Urothelium cell line (cell line): Measurements from ENCODE around the gene OSM.
"Not testable (repeated sequence)": the region's sequence is repeated elsewhere in the genome, so short reads cannot be mapped to it uniquely, and the experiment has no call there.

ENCODE experiments used
- DNase-seq: peaks from one replicate; pipeline ENCODE4 v3.0.0; 2011; ENCODE audit warnings: low spot score, mixed read lengths
- FAIRE-seq: peaks from 2 replicates; lab custom pipeline; 2011; peaks lifted over from hg19 to GRCh38; lab: Jason Lieb, UNC

OSM gene

GRCh38 chr22:30245985-30246813, 20.5 kb downstream of the OSM start, which contains the start of gene LIF:
TSS of gene LIF (minus strand) at chr22:30246759. CDS start at chr22:30246695, 64 bp downstream.
- DNase-seq (no peak), FAIRE-seq (peak; percentile 55)

GRCh38 chr22:30245181-30245984, 21.3 kb downstream of the OSM start:
- DNase-seq (no peak), FAIRE-seq (peak; percentile 81)

DNA sequence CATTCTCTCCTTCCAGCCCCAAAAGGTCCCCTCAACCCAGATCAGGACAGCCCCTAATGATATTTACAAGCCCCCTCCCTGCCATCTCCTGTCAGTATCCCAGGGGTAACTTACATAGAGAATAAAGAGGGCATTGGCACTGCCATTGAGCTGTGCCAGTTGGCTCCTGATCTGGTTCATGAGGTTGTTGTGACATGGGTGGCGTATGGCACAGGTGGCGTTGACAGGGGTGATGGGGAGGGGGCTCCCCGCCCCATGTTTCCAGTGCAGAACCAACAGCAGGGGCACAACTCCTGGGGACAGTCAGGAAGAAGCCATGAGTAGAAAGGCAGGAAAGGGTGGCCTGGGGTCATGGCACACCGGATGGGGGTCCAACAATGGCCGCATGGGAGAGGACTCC, 22.0 kb downstream of the OSM start:
- DNase-seq (no peak), FAIRE-seq (peak; percentile 9)

DNA sequence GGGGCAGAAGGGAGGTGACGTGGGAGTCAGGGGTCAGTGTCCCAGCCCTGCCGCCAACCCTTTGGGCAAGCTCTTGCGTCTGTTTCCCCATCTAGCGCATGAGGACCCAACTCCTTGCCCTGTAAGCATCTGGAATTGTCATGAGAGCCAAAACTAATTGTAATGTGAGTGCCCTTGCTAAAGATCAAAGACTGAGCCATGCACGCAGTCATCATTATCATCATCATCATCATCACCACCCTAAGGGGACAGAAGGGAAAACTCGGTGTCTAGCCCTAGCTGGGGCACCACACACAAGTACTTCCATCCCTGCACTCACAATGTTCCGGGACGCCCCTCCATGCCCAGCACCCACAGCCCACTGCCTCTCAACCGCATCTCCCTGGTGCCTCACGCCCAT, 22.6 kb downstream of the OSM start:
- FAIRE-seq, result peak; percentile 59
- no peak for DNase-seq

GRCh38 chr22:30243661-30244060, 23.0 kb downstream of the OSM start:
- FAIRE-seq, result peak; percentile 86
- no peak for DNase-seq

DNA sequence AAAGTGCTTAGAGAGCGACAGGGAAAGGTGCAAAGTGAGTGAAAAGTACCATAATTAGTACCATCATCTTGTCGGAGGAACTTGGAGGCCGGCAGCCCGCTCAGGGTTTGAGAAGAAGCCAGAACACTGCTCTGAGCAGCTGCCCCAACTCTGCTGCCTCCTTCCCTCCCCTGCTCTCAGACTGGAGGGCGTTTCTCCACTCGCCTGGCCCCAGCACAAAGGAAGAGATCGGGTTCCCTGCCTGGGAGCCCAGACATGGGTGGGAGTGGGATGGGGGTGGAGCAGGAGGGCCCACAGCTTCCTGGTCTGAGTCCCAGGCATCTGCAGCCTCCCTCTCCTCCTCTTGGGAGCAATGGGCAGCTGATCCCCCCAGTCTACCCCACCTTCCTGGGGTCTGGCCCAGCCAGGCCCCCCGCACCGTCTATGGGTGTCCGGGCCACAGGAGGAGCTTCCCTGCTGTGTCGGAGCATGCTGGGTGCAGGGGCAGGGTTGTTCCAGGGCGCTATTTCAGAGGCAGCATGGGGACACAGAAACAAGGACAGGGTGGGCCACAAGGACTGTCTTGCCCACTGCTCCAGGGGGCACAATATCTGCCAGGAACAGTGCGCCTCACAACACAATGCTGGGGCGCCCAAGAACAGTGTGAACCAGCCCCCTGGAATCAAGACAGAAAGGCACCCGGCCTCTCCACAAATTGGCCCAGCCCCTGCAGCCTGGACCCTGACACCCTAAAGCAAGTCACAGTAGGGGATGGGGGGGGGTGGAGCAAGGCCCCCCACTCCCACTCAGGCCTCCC, 24.9 kb downstream of the OSM start:
- no peak for DNase-seq
- FAIRE-seq, result no peak

- FAIRE-seq (no peak), DNase-seq (no peak)
Measured at GRCh38 chr22:30240541-30241417, 25.9 kb downstream of the OSM start.

DNA sequence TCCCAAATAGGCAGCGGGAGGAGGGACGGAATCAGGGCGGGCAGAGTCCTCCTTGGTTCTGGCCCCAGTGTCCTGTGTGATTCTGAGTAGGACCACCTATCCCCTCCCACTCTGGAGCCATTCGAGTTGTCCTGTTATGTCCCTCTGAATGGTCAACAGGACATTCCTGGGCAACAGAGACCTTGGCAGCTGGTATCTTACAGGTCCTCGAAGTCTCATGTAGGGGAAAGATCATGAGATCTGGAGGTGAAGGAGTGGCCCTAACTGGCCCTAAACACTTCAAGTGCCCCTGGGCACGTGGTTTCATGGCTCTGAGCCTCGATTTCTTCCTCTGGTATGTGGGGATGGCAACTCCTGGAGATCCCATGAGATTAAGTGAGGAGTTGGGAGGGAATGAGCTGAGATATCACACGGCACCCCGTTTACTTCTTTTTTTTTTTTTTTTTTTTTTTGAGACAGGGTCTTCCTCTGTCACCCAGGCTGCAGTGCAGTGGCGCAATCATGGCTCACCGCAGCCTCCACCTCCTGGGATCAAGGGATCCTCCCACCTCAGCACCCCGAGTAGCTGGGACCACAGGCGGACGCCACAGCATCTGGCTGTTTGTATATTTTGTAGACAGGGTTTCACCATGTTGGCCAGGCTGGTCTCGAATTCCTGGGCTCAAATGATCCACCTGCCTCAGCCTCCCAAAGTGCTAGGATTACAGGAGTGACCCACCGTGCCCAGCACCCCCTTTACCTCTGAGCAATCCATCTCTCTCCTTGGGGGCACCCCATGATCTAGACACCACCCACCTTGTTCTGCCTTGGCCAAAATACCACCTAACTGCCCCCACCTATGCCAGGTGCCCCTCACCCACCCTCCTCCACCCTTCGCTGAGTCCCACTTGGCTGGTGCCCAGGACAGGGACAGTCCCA, 26.9 kb downstream of the OSM start:
- FAIRE-seq (peak; percentile 53), DNase-seq (no peak)

- peak; percentile 76 for DNase-seq
- FAIRE-seq, result peak; percentile 78
Measured at GRCh38 chr22:30238661-30239487, 27.8 kb downstream of the OSM start.

DNA sequence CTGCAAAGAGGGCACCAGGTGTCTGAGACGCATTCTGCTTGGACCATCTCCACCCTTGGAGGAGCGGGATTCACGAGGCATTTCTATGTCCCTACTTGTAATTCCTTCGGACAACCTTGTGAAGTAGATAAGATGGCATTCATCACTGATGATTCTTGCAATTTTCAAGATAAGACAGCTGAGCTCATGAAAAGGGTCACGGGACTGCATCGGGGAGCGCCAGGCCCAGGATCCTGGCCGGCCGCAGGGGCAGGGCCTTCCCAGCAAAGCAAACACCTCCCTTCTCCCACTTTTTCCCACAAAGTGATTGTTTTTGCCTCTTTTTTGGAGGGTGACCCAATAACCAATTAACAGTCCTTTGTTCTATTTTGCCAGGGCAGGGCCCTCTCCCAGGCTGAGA, 28.5 kb downstream of the OSM start:
- FAIRE-seq, result no peak

DNA sequence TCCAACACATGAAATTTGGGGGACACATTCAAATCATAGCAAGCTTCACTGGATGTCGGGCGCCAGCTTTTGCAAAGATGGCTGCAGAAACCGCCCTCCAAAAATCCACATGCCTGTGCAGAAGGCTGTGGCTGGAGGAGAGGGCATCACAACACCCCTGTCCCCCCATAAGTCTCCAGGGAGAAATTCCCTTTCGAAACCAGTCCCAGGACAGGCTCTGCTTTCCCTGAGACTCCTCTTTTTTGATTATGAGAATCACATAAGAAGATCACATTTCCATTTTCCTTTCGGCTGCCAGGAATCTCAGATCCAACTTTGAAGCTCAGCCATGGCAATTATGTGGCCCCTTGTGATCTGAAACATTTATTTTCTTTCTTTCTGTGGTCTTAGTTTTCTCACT, 29.8 kb downstream of the OSM start:
- DNase-seq (no peak), FAIRE-seq (no peak)

More for the DNA sequence above, 28.5 kb downstream of the OSM start:
- no peak for DNase-seq

- DNase-seq, result peak; percentile 94
- FAIRE-seq, result peak; percentile 98
Measured at GRCh38 chr22:30235687-30236170, 30.9 kb downstream of the OSM start.

- FAIRE-seq (peak; percentile 97), DNase-seq (no peak)
Measured at GRCh38 chr22:30234786-30235470, 31.7 kb downstream of the OSM start.

GRCh38 chr22:30234325-30234724, 32.3 kb downstream of the OSM start:
- not testable (repeated sequence) for DNase-seq, FAIRE-seq

GRCh38 chr22:30233582-30233981, 33.1 kb downstream of the OSM start:
- DNase-seq (no peak), FAIRE-seq (no peak)

DNA sequence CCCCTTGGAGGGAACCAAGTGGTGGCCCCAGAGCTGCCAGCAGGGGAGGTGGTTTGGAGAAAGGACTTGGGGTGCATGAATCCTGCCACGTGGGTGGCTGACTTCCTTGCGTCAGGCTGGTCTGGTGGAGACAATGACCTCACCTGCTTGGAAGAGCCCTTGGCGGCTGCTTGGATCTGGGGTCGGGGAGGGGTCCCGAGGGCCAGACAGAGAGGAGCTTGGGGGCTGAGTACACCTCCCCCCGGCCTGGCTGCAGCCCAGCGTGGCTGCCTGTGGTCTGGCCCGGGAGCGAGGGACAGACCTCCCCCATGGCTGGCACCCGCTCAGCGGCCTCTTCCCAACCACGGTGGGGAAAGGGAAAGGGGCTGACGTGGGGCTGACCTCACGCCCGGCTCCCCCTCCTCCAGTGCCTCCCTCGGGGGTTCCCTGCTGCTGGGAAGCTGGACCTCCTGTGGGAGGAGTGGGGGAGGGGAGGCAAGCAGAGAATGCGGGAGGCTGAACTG, 33.9 kb downstream of the OSM start:
- peak; percentile 90 for FAIRE-seq
- peak; percentile 66 for DNase-seq

DNA sequence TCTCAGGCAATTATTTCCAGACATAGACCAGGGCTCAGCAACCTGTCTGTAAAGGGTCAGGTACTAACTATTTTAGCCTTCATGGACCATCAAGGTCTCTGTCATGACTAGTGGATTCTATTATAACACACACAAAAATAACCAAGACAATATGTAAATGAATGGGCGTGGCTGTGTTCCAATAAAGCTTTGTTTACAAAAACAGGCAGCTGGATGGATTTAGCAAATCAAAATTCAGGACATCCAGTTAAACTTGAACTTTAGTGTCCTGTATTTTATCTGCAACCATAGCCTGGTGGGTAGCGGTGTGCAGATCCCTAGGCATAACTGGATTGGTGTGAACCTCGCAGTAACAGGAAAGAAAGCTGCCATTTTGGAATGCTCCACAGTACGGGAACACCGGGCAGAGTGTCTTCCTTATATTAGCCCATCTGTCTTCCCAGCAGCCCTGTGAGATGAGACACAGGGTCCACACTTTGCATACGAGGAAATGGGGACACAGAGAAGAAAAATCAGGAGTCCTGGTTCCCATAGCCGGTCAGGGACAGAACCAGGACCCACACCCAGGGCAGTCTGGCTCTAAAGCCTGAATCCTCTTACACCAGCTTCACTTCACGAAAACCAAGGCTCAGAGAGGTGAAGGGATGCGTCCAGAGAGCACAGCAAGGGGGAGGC, 35.7 kb downstream of the OSM start:
- no peak for DNase-seq
- FAIRE-seq, result no peak
